ENCODE results near the gene CAMSAP1.

The CAMSAP1 gene

DNA sequence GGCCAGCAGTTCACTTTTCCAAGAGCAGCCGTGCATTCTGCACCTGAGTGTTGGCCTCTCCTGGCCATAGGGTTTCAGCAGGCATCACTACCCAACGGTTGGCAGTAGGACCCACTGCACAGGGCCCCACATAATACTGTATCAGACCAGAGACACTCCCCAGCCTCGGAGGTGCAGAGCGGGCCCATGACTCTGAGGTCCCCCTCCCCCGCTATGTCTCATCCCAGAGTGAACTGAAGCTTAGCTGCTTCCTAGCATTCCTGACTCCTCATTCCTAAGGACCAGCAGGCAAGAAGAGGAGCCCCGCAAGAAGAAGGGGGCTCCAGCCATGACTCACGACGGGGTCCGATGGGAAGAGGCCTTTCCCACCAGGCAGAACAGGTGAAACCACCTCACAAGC lies 67.2 kb downstream of the CAMSAP1 start:
- no peak for DNase-seq (ENCODE audit: low spot score)

DNA sequence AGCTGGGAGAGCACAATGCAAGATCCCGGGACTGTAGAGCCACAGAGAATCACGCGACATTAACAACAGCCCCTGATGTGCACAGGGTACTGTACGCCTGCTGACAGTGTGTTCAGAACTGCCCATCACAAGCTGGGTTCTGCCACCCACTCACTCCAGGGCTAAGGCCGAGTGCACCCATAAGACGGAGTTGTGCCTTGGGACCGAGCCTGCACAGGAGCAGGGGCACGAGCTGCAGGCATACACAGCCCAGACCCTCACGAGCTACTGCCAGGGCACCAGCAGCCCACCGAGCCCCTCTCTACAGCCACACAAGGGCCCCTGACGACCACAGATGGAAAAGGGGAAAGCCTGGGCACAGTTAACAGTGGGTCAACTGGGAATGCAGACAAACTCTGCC lies 67.8 kb downstream of the CAMSAP1 start:
- no peak for DNase-seq (ENCODE audit: low spot score)

DNA sequence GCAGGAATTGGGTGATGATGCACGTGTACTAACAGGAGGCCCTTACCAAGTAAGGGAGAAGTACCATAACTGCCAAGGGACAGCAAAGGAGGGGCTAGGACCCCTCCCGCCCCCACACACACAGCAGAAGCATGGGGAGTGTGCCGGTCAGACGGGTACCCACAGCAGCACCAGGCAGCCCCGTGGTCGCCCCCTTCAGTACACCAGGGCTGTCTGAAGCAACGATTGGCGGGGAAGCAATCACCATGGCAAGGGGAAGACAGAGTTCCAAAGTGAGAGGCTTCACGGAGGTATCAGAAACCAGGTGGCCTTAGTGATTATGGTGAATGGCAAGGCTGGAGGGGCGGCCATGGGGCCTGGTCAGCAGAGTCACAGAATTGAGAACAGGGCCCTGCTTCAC lies 72.2 kb downstream of the CAMSAP1 start:
- no peak for DNase-seq (ENCODE audit: low spot score)

DNA sequence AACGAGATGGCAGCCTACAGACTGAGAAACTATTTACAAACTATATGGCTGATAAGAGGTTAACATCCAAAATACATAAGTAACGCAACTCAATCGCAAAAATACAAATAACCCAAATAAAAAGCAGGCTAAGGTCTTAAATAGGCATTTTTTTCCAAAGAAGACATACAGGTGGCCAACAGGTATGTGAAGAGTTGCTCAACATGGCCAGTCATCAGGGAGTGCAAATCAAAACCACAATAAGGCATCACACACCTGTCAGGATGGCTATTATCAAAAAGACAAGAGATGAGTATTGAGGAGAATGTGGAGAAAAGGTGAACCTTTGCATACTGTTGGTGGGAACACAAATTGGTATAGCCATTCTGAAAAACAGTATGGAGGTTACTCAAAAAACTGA lies 73.5 kb downstream of the CAMSAP1 start:
- DNase-seq (ENCODE audit: low spot score) = no peak

DNA sequence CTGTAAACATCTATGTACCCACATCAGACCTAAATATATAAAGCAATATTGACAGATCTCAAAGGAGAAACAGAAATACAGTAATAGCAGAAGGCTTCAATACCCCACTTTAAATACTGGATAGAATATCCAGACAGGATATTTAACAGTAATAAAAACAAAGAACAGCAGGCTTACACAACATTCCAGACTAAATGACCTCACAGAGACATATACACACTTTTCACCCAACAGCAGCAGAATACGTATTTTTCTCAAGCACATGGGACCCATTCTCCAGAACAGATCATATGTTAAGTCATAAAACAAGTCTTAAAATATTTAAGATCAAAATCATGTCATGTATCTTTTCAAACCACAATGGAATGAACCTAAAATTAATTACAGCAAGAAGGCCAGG lies 76.8 kb downstream of the CAMSAP1 start:
- DNase-seq (ENCODE audit: low spot score) = no peak

DNA sequence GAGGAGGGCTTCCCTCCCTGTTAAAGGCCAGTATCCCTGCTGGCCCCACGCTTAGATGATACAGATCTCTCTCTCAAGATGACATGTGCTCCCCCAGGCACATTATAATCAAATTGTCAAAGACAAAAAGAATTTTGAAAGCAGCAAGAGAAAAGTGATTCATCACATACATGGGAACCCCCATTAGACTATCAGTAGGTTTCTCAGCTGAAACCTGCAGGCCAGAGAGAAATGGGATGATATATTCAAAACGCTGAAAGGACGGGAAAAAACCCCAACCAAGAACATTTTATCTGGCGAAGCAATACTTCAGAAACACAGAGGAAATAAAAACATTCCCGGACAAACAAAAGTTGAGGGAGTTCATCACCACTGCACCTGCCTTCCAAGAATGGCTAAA lies 78.7 kb downstream of the CAMSAP1 start:
- DNase-seq (ENCODE audit: low spot score) = no peak

DNA sequence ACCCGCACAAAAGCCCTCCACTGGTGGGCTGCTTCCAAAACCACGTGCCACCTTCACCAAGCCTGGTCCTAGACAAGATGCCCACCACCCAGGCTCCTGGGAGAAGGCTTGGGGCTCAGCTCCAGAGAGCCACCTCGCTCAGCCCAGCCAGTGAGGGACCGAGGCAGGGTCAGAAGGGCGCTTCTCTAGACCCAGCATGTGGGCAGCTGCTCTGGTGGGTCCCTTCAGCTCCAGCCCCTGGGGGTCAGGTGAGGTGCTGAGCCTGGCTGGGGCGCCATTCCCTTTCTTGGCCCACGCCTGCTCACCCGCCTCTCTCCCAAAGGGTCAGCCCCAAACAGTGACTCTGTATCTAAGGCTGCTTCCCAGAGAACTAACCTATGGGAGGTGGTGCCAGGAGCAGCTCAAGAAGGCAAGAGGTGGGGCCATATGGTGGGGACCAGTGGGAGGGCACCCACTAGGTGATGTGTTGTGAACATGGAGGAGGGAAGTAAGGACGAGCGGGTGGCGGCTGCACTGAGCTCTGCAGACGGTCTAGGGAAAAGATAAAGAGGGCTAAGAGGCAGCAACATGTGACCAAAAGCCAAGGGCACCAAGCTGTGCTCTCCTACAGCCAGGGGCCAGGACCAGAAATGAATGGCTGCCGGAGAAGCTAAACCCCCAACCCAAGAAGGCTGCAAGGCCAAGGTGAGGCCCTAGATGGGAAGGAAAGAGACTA lies 79.3 kb downstream of the CAMSAP1 start:
- DNase-seq (ENCODE audit: low spot score) = no peak

DNA sequence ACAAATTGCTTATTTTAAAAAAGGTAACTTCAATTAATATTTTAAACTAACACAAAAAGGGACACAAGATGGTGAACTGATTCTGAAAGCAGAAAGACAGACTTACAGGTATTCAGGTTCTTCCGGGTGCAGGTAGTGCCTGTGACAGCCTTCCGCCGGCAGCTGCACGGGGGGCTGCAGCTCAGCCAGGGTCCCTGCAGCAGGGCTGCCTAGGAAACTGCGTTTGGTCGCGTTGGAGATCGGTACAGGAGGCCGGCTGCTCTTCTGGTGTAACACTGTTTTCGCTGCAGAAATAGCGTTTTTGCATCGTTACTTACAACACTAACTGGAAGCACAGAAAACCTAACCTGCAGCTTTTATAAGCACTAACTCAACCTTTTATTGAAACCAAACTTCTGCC lies 80.0 kb downstream of the CAMSAP1 start:
- no peak for DNase-seq (ENCODE audit: low spot score)

DNA sequence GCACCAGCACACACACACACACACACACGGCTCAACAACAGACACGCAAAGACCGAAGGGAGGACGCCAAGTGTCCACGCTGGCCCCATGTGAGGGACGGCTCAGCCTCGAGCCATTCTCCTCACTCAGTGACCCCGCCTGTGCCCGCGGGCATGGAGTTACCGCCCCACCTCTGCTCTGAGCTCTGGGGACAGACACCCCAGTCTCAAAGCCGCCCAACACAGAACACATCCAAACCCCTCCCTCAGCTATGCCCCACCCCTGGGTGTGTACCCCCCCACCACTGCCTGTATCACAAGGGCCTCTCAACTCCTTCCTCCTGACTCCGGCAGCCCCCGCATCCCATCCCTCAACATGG lies 81.2 kb downstream of the CAMSAP1 start:
- no peak for DNase-seq (ENCODE audit: low spot score)

DNA sequence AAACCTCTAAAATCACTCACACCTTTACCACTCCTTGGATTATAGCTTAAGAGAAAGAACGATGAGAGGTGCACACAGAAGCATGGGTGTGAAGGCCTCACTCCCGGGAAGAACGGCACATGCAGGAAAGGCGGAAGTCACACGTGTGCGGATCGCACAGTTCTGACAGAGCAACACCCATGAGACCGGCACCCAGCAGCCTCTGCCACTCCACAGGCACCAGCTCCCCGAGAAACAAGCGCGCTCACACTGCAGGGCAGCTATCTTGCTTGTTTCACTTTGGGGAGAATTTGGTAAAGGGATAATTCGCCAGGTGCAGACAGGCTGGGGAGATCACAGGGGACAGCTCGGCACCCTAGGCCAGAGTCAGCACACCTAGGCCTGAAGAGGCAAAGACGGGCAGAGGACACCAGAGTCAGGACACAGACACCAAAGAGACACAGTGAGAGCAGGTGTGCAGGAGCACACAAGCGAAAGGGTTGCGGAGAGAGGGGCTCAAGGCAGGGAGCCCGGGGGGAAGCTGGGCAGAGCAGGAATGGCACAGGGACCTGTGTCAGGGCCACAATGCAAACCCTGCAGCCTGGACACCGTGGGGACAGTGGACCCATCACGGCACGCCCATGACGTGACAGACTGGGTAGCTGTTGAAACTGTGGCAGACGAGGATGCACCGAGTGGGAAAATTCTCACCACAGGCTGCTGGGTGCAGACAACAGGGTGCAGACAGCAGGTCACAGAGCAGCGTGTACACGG lies 81.7 kb downstream of the CAMSAP1 start:
- no peak for DNase-seq (ENCODE audit: low spot score)

DNA sequence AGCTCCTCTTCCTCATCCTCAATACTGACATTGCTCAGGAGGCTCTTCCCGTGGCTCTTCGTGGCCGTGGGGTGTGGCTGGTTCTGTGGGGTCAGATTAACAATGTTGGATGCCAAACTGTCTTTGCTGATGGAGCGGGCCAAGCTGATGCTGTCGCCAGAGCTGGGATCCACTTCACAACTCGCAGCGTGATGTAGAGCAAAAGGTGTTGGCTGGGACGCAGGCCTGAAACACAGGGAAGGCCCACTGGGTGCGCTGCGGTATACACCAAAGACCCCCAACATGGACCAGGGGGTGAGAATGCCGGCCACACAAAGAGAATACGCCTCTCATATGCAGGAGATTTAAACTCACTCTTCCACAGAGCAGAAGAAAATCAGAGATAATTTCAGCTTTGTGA lies 84.3 kb downstream of the CAMSAP1 start:
- DNase-seq (ENCODE audit: low spot score) = no peak

DNA sequence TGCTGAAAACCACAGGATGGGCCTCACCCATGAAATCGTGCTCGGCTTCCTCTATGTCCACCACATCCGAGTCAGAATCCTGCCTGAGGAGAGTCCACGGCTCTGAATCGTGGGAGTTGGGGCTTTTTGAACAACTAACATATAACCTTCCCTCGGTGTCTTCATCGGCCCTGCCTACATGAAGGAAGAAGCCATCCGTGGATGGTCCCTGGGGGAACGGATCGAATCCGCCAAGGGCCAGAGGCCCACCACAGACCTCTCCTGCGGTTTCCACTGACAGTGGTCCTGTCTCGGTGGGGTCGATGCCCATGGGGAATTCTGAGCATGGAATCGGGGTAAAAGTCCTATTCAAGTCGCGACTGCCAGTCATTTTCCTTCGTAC lies 85.0 kb downstream of the CAMSAP1 start:
- no peak for DNase-seq (ENCODE audit: low spot score)

DNA sequence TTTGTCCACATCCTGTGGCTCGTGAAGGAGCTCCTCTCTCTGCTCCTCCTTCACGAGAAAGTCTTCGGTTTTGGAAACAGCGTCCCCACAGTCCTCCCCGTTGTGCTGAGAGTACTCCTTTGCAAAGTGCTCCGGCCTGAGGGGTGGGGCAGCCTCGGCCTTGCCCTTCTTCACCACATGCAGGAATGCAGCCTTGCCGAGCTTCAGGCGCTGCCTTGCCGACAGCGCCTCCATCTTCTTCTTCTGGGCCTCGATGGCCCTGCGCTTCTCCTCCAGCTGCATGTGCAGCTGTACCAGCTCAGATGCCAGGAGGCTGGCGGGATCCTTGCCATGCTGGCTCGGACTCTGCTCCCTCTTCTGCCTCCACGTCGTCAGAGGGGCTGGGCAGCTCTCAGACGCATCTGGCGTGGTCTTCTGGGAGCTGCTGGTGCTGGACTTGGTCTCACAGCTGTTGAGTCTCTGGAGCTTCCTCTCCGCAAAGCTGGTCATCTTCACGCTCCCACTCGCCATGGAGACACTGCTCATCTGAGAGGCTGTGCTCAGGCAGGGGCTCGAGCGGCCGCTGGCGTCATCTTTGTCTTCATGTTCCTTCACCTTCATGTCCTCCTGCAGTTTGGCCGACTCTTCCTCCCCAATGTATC lies 85.5 kb downstream of the CAMSAP1 start:
- no peak for DNase-seq (ENCODE audit: low spot score)

DNA sequence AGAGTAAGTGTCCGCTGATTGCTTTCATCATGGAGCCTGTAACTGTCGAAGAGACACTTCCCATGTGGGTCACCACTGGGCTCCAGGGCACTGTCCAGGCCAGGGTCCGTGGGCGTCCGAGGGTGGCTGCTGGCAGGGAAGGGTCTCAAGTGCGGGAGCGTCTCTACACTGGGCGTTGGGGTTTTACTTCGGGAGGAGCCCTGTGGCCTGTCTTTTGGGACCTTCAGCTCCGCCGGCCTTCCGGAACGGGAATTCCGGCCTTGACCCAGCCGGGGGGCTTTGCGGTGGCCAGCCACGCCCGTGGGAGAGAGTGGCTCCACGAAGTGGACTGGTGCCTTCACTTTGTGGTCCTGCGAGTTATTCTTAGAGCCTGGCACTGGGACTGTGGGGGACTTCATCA lies 86.2 kb downstream of the CAMSAP1 start:
- no peak for DNase-seq (ENCODE audit: low spot score)

DNA sequence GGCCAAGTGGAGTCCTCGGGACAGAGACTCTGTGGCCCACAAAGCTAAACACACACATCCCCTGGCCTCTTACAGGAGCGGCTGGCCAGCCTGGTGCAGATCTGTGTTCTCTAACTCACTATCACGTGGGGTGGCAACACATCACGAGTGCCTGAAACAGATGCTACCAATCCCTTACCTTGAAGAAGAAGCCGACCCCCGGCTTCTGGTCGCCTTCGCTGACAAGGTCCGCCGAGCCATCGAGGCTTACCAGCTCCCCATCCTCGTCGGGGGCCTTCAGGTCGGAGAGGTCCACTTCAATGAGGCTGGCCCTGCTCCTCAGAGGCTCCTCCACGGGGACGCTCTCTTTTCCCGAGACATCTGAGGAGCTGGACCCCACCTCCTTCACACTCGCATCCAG lies 86.7 kb downstream of the CAMSAP1 start:
- no peak for DNase-seq (ENCODE audit: low spot score)

DNA sequence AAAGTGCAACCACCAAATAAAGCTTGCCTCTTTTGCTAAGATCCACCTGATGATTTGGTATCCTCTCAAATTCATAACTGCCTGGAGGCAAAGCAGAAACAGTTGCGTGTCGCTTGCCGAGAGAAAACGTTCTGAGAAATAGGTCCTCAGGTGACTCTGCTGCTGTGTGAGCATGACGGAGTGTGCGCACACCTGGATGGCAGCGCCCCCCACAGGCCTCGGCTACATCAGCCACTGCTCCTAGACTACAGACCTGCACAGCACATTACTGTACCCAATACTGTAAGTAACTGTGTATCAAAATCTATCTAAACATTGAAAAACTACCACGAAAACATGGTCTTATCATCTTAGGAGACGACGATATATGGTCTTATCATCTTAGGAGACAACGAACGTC lies 87.4 kb downstream of the CAMSAP1 start:
- DNase-seq (ENCODE audit: low spot score) = no peak

DNA sequence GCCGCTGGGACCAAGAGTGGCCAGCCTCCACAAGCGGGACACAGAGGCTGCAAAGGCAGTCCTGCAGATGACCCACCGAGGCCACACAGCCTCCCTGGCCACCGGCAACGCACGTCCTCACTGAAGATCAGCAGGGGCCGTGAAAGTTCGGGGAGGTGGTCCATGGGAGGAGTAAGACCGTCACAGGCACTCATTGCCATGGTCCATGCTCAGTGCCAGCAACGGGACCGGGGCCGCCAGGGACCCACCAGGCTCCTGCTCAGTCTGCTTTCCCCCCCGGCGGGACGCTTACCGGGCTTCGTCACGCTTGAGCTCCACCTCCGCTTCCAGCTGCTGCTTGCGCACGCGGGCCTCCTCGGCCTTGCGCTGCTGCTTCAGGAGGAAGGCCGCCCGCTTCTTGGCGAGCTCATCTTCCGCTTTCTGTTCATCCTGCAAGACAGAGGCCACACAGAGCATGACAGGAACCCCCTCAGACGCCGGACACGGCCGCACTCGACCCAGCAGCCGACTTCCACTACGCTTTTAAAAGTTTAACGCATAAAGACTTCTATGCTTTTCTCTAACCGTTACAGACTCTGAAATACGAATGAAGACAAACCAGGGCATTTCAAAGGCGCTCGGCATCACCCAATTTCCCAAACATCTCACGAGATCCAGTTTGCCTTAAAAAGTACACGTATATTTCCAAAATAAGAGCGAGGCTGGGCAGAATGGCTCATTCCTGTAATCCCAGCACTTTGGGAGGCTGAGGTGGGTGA lies 88.4 kb downstream of the CAMSAP1 start:
- no peak for DNase-seq (ENCODE audit: low spot score)

DNA sequence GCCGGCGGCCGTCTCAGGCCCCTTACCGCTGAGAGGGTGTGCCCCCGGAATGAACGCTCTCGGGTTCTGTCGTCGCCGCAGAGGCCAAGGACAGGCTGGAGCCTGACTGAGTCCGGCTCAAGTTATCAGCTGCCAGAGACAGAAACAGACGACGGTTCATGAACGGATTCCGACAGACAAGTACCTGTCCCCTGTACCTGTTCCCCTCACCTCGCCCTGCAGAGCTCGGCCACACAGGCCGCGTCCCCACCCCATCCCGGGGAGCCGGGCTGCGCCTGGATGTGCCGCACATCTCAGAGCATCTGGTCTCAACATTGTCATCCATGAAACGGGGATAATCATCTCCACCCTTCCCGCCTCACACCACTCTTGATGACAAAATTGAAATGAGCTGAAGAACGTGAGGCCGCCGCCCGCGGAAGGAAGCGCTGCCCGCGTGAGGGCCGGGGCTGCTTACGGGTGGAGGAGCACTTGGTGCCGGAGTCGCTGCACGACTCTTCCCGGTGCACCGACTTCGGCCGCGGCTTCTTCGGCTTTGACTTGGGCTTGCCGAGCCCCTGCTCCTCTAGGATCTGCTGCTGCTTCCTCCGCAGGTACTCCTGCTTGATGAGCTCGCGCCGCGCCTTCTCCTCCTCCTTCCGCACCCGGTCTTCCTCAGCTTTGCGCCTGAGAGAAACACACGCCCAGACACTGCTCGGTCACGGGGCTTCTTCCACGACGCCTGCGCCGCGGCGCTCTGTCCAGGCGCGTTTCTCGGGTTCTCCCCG lies 89.2 kb downstream of the CAMSAP1 start:
- DNase-seq (ENCODE audit: low spot score) = no peak

DNA sequence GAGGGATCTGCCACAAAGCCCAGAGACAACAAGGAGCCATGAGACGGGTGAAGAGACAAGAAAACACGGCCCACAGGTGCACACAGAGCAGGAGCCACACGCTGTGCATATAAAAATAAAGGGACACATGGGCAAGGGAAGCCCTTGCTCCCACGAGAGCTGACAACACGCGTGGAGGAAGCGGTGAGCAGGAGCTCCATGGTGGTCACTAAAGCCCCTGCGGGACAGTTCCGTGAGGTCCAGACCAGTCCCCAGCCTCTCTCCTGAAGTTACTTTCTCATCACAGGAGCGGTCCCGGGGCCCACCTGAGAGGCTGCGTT lies 90.7 kb downstream of the CAMSAP1 start:
- DNase-seq (ENCODE audit: low spot score) = no peak

DNA sequence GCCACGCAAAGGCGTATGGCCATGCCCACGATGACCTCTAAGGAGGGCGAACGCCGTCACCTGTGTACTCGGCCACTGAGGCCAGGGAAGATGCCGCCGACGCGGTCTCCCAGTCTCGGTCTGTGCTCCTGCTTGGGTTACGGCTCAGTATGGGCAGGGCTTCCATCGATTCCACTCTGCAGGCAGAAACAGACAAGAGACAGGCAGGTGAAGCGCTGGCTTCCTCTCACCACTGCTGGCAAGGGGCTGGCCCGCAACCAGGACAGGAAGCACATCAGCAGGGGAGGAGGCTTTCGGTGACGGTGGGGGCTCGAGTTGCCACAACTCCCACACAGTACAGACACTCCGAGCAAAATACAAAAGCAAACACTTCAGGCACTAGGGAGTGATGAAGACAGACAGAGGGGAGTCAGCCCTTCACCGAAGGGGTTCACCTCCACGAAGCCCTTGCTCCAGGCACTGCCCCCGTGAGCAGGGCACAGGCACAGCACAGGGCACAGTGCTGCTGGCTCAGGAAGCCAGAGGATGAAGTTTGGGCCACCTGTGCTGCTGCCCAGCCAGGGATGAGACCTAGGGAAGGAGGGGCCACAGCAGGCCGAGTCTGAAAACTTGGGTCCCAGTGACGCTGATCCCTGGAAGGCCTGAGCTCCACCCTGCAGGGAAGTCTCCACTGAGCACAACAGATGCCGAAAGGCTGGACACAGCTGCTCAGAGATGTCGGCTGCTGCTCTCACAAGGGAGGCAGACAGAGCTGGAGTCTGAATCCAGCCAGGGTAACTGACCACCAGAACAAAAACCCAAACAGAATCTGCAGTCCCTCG lies 91.3 kb downstream of the CAMSAP1 start:
- no peak for DNase-seq (ENCODE audit: low spot score)

DNA sequence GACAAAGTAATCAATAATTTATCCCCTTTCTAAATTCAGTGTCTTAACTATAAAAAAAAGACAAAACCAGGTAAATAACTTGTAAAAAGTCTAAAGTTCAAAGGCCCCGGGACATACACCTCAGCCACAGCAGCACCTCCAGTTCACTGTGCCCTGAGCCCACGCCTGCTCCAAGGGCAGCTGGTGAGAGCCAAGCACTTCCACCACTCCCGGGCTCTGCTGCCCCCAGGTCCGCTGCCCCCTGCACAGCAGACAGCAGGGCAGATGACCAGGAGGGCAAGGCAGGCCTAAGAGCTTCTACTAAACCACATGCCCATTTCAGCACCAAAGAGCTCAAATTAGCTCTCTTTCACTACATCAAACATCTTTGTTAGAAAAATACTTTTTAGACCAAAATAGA lies 91.9 kb downstream of the CAMSAP1 start:
- no peak for DNase-seq (ENCODE audit: low spot score)
